NCI-H226 (cell line): ENCODE measurements around the gene RGP1.

Experiments used
- DNase-seq: peaks from one replicate; pipeline ENCODE4 v3.0.0-alpha.2; 2015

RGP1 gene

GRCh38 chr9:35723908-35724307 is 25.2 kb upstream of the RGP1 start:
- no peak for DNase-seq

DNA sequence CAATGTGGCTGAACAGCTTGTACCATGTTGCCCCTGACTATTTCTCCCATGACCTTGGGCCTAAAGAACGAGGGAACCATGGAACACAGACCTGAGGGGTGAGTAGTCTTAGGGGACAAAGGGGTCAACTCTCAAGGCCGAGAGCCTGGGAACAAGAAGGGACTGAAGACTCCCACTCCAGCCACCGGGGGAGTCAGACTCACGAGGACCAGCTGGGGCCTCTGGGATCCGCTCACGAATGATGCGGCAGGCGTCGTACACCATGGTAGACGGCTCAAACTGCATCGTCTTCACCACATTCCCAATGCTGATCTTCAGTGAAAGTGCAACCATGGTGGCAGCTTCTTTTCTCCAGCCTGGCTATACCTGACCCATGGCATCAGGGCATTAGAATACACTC is 23.7 kb upstream of the RGP1 start:
- DNase-seq, result no peak

- no peak for DNase-seq
Observed at GRCh38 chr9:35726931-35727330, 22.2 kb upstream of the RGP1 start.

- peak; percentile 27 for DNase-seq
Observed at GRCh38 chr9:35727676-35728040, 21.4 kb upstream of the RGP1 start.

- DNase-seq, result peak; percentile 83
Observed at GRCh38 chr9:35728041-35728971, 20.8 kb upstream of the RGP1 start.

- no peak for DNase-seq
Observed at GRCh38 chr9:35729101-35729500, 20.0 kb upstream of the RGP1 start.

DNA sequence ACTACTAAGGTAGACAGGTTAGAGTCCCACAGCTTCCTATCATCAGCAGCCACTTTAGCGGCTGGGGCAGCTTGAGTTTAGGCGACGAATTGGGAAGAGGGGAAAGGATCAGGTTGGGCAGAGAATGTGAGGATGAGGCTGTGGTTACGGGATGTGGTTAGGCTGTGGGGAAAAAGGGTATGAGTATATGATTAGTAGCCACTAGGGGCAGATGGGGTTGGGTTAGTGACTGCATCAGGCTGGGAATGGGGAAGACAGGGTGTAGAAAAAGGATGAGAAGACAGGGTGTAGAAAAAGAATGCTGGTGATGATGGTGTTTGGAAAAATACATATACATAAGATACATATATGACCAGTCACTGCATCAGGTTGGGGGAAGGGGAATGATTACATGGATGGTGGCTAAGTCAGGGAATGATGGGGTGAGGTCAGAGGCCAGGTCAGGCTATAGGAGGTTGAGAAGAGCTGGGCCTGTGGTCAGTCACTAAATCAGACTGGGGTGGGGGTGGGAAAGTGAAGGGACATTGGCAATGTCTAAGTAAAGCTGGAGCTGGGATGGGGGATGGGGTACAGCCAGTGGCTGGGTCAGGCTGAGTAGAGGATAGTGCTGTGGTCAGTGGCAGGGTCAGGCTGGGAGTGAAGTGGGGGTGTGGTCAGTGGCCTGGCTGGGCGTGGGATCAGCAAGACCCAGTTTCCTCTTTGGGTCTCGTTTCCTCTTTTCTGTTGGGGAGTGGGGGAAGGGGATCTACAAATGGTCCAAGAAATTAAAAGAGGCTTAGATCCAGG is 19.2 kb upstream of the RGP1 start:
- DNase-seq, result peak; percentile 60

- no peak for DNase-seq
Observed at GRCh38 chr9:35730486-35730854, 18.6 kb upstream of the RGP1 start.

- DNase-seq, result no peak
Observed at GRCh38 chr9:35731415-35732184, 17.5 kb upstream of the RGP1 start.

DNA sequence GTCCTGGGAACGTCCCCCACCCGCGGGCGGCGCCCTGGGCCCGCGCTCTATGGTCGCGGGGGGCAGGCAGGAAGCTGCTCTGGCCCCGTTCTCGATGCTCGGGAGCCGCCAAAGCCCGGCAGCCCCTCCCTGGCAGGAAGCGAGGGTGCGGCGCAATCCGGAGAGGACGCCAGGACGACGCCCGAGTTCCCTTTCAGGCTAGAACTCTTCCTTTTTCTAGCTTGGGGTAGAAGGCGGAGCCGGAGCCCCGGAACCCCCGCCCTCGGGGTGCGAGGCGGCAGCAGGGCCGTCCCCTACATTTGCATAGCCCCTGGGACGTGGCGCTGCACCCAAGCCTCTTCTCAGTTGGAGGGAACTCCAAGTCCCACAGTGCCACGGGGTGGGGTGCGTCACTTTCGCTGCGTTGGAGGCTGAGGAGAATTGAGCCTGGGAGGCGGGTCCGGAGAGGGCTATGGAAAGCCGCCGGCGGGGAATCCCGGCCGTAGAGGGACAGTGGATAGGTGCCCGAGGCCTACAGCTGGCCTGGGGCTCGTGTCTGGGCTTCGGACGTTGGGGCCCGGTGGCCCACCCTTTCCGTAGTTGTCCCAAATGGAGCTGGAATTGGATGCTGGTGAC is 16.8 kb upstream of the RGP1 start, which contains the start of the genes CREB3 and TLN1:
CREB3 (plus strand) TSS at position 482 of the 615 bp plus-strand sequence; CDS start at position 589, 107 bp downstream.
TLN1 (minus strand) TSS at position 11 of the 615 bp plus-strand sequence. CDS start 6,501 bp downstream, outside the sequence.
- peak; percentile 92 for DNase-seq

GRCh38 chr9:35732800-35733541 is 16.1 kb upstream of the RGP1 start:
- peak; percentile 57 for DNase-seq

GRCh38 chr9:35734096-35734495 is 15.0 kb upstream of the RGP1 start:
- no peak for DNase-seq

DNA sequence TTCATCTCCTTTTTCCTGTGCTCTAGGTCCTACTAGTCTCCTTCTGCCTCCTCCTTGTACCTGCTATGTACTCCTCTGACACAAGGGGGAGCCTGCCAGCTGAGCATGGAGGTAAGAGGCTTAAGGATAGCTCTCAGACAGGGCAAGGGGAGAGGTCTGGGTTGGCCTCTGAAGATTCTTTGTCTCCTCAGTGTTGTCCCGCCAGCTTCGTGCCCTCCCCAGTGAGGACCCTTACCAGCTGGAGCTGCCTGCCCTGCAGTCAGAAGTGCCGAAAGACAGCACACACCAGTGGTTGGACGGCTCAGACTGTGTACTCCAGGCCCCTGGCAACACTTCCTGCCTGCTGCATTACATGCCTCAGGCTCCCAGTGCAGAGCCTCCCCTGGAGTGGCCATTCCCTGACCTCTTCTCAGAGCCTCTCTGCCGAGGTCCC is 12.9 kb upstream of the RGP1 start:
- DNase-seq, result peak; percentile 53

- DNase-seq, result no peak
Observed at GRCh38 chr9:35737143-35737542, 11.9 kb upstream of the RGP1 start.

- no peak for DNase-seq
Observed at GRCh38 chr9:35738186-35738585, 10.9 kb upstream of the RGP1 start.

DNA sequence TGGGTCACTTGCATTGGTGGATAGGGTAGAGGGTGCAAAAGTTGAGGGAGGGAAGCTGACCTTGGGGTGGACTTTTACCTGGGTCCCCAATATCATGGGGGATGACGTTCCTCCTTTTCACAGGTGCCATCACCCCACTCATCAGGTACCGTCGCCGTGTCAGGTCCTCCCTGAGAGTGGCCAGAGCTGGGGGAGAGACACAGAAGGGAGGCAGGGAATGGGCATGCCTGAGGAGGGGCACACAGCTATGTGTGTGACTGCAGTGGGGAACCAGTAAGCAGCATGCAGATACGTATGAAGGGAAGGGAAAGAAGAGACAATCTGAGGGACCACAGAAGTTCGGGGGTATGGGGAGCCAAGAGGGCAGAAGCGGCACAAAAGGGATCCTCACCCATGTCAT is 10.2 kb upstream of the RGP1 start:
- no peak for DNase-seq

- DNase-seq, result no peak
Observed at GRCh38 chr9:35740243-35740642, 8.8 kb upstream of the RGP1 start.

- DNase-seq, result no peak
Observed at GRCh38 chr9:35741740-35742139, 7.3 kb upstream of the RGP1 start.

DNA sequence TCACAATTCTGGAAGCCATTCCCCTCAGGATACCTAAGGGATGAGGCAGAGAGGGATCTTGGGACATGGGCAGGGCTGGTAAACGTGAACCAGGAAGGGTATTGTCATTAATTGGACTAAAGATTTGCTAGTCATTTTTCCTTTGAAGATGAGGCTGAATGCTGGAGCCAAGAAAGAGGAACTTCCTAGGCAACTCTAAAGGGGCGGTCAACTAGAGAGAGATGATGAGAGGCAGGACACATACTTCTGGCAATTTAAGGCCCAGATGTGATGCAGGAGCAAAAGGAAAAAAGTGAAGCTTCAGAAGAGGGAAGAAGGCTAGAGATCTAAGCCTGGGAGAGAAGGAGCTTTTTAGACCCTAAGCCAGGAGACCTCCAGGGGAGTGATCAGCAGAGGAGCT is 5.6 kb upstream of the RGP1 start:
- DNase-seq, result no peak

GRCh38 chr9:35743880-35744518 is 5.1 kb upstream of the RGP1 start:
- no peak for DNase-seq

DNA sequence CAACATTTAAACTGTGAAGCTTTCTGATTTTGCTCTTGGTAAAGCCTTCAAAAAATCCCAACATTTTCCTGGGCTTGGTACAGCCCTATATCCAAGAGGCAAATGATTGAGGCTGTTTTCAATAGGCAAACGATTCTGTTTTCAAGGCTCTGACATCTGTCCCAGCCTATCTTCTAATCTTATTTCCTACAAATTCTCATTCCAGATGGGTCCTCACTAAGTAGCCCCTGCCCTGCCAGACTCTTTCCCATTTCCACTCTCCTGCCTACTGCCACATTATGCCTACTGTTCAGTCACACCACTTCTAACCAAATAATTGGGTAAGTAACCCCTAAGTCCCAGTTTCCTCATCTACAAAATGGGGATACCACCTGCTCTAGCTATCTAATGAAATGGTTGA is 3.5 kb upstream of the RGP1 start:
- DNase-seq, result no peak
